Activated T-cell treated with anti-CD3 and anti-CD28 coated beads, Interleukin-2, amount 50 U/mL, for 24 hours (primary cell): ENCODE results near the gene TENT5C.

Experiments used
- DNase-seq: peaks from one replicate; pipeline ENCODE4 v3.0.0-alpha.2; 2020
- H3K27ac Mint-ChIP-seq: 2 replicates; pipeline ENCODE4 v1.8.0; 2020; ENCODE audit warnings: mild to moderate bottlenecking, mixed read lengths
- H3K27me3 Mint-ChIP-seq: 2 replicates; pipeline ENCODE4 v1.8.0; 2020; ENCODE audit warnings: mixed read lengths
- H3K36me3 Mint-ChIP-seq: 2 replicates; pipeline ENCODE4 v1.8.0; 2020; ENCODE audit warnings: low read depth, mixed read lengths
- H3K4me1 Mint-ChIP-seq: 2 replicates; pipeline ENCODE4 v1.8.0; 2020; ENCODE audit warnings: low read depth, mixed read lengths
- H3K4me3 Mint-ChIP-seq: 2 replicates; pipeline ENCODE4 v1.8.0; 2020; ENCODE audit warnings: mild to moderate bottlenecking, moderate library complexity, mixed read lengths
- H3K9me3 Mint-ChIP-seq: 2 replicates; pipeline ENCODE4 v1.8.0; 2020; ENCODE audit warnings: mixed read lengths

Gene TENT5C

DNA sequence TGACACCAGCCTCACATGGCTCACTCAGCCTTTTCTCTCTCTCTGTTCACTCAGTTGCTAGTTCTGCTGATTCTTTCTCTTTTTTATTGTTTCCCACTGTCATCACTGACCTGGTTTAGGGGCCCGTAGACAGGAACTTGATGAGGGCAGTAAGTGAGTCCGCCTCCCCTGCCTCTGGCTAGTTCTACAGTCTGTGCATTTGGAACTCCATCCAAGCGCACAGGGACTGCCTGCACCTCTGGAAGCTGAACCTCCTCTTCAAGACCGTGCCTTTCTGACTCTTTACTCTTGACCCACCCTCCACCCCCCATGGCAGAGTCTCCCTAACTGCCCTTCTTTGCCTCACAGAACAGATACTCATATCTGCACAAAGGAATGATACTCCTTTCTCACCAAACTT lies 4.2 kb downstream of the TENT5C start:
- Mint-ChIP-seq H3K9me3 (no peaks in the 10 kb centered on the region), H3K36me3 (peaks cover 11% of the 10 kb centered on the region), H3K4me3 (no peak overlapping the region), H3K4me1 (peaks cover 74% of the 10 kb centered on the region), H3K27ac (no peak overlapping the region), H3K27me3 (no peaks in the 10 kb centered on the region)
- DNase-seq: no peak

DNA sequence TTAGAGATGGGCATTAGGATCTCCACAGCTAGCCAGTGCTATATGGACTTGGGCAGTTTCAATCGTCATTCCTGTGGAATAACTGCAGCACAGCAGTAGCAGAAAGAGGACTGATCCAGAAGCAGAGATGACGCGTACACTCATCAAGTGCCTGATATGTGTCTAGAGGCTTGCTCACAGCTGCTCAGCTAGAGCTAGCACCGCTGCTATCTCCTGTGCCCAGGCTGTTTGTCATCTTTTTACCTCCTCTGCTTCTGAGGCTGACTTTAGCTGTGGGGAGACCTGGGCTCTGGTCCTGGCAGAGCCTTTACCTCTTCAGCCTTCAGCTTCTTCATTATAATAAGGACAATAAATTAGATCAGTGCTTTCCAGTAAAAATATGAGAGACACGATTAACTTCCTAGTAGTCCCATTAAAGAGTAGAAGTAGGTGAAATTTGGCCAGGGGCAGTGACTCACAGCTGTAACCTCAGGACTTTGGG lies 5.3 kb downstream of the TENT5C start:
- H3K9me3 Mint-ChIP-seq: no peaks in the 10 kb centered on the region
- H3K36me3 Mint-ChIP-seq: peaks cover 7% of the 10 kb centered on the region
- H3K27me3 Mint-ChIP-seq: no peaks in the 10 kb centered on the region
- H3K4me3 Mint-ChIP-seq: no peak overlapping the region
- peaks cover 80% of the 10 kb centered on the region for H3K4me1 Mint-ChIP-seq
- H3K27ac Mint-ChIP-seq: no peak overlapping the region
- DNase-seq: no peak

DNA sequence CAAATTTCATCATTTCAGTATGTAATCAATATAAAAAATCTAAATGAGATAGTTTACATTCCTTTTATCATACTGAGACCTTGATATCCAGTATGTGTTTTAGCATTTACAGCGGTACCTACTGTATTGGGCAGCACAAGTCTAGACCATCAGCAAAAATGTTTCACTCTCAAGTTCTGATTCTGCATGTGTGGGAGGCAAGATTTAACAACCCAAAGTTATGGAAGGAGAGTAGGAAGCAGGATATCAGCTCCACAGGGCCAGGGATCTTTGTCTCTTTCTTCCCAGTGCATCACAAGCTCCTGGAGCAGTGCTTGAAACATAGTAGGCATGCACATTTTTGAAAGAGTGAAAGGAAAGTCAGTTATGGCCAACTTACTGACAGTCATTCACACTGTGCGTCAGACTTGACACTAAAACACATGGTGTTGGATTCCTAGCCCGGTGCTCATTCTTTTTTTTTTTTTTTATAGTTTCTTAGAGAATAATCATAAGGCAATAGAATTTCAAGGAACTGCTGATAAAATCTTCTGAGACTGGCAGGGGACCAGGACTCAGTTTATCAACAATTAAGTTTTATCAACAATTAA lies 6.1 kb downstream of the TENT5C start:
- H3K4me1 Mint-ChIP-seq: peaks cover 81% of the 10 kb centered on the region
- H3K27ac Mint-ChIP-seq: no peak overlapping the region
- H3K9me3 Mint-ChIP-seq: no peaks in the 10 kb centered on the region
- peaks cover 12% of the 10 kb centered on the region for H3K36me3 Mint-ChIP-seq
- no peaks in the 10 kb centered on the region for H3K27me3 Mint-ChIP-seq
- no peak overlapping the region for H3K4me3 Mint-ChIP-seq
- no peak for DNase-seq

DNA sequence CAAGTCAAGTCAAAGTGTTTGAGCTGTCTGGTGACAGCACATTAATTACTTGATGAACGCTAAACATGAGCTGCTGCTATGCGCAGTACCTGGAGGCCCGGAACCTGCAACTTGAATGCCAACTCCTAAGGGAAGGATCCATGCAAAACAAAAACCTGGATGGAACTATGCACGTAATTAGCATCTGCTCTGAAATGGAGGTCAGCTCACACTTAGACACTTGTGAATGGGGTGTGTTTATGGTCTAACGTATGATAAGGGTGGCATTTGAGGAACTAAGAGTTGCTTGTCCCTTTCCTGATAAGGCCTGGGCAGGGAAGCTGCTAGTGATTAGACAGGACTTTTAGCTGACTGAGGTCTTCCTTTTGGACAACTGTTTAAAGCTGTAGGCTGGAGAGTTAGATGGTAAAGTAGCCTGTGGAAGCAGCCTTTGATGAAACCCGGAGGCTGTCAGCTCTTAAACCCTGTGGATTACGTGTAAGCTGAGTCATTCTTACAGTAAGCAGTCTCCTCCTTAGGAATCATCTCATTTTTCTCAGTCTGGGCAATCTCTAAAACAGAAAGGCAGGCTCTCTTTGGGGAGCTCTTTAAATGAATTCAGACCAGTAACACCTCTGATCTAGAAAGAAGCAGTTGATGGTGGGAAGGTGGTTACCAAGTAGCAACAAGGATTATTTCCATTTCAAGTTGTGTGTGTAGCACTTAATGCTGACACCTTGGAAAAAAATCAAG lies 6.8 kb downstream of the TENT5C start:
- H3K27ac Mint-ChIP-seq: peak overlapping the region; percentile 20
- DNase-seq: no peak
- H3K4me3 Mint-ChIP-seq: no peak overlapping the region
- H3K27me3 Mint-ChIP-seq: no peaks in the 10 kb centered on the region
- no peaks in the 10 kb centered on the region for H3K9me3 Mint-ChIP-seq
- H3K36me3 Mint-ChIP-seq: peaks cover 14% of the 10 kb centered on the region
- H3K4me1 Mint-ChIP-seq: peaks cover 80% of the 10 kb centered on the region

DNA sequence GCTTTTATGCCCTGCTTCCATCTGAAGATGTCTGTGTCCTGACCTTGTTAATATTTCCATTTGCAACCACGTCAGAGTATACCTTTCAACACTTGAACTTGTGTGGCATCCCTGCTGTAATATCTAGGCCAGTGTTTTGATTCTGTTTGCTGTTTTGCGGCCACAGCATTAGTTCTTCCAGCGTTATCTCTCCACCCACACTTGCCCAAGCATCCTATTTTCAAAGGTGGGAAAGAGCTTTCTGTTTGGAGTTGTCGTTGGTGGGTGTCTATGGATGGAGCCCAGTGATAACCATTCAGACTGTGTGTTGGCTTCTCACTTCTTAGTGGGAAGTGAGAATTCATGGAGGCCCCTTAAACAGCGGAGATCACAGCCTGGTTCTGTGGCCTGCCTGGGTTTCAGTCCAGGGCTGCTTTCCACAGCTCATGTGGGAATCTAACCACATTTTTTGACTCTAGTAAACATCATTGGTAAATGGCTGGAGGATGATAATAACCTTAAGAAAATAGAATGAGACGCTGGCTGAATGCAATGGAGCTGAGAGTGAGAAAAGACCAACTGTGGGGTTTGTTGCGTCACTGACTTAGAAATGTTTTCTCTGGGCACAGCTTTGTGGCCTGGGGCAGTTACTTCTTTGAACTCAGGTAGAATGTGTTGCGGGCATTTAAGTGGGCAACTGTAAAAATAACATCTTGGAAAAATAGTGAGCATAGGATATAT lies 7.6 kb downstream of the TENT5C start:
- no peak for DNase-seq
- no peak overlapping the region for H3K27ac Mint-ChIP-seq
- H3K9me3 Mint-ChIP-seq: no peaks in the 10 kb centered on the region
- peaks cover 80% of the 10 kb centered on the region for H3K4me1 Mint-ChIP-seq
- H3K27me3 Mint-ChIP-seq: no peaks in the 10 kb centered on the region
- peaks cover 14% of the 10 kb centered on the region for H3K36me3 Mint-ChIP-seq
- H3K4me3 Mint-ChIP-seq: no peak overlapping the region

DNA sequence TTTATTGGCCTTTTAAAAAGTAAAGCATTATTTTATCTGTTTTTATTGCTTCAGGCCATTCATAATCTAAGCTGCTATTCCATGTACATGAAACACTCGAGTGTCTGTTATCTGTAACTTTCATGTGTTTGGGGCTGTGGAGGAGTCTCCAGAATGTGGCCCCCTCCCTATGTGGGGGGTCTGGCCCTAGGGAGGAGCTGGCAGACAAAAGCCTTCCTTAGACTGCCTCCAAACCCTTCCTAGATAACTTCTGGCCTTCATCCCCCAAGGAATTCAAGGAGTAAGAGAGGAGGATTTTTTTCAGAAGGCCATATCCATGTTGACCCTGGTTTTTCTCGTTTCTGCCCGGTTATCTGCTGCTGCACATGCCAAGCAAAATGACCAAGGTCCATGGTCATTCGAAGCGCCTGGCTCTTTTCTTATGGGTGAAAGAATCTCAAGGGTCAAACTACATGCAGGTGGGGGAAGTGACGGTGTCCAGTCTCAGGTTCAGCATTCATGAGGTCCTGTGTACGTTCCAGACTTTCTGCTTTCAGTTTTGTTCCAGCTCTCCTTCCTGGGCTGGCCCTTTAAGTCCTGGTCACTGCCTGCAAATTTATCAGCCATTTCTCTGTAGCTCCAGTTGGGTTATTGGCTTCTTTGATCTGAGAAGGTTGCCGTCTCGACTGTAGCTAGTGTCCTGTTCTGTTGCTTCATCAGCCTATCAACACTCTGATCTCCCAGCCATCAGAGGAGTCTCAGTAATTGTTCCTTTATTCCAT lies 8.3 kb downstream of the TENT5C start:
- no peaks in the 10 kb centered on the region for H3K9me3 Mint-ChIP-seq
- H3K36me3 Mint-ChIP-seq: peaks cover 13% of the 10 kb centered on the region
- peaks cover 79% of the 10 kb centered on the region for H3K4me1 Mint-ChIP-seq
- no peak overlapping the region for H3K27ac Mint-ChIP-seq
- no peak for DNase-seq
- H3K27me3 Mint-ChIP-seq: no peaks in the 10 kb centered on the region
- H3K4me3 Mint-ChIP-seq: no peak overlapping the region

DNA sequence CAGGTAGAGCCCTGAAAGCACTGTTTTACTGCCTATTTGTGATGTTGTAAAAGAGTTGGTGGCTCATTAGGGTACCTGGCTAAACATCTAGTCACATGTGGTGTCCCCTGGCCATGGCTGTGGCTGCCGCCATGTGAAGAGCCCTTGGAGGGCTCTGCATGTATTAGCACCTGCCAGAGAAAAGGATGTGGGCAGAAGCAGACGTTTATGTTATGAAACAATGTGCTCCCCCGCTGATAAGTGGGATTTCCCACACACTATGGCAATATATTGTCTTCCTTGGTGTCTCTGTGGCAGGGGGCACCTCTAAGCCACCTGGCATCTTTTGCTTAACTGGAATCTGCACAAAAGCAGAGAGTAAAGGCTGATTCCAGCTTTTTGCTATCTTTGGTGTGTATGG lies 9.6 kb downstream of the TENT5C start:
- peaks cover 85% of the 10 kb centered on the region for H3K4me1 Mint-ChIP-seq
- no peak overlapping the region for H3K4me3 Mint-ChIP-seq
- DNase-seq: peak; percentile 40
- no peaks in the 10 kb centered on the region for H3K27me3 Mint-ChIP-seq
- no peak overlapping the region for H3K27ac Mint-ChIP-seq
- no peaks in the 10 kb centered on the region for H3K9me3 Mint-ChIP-seq
- peaks cover 7% of the 10 kb centered on the region for H3K36me3 Mint-ChIP-seq

DNA sequence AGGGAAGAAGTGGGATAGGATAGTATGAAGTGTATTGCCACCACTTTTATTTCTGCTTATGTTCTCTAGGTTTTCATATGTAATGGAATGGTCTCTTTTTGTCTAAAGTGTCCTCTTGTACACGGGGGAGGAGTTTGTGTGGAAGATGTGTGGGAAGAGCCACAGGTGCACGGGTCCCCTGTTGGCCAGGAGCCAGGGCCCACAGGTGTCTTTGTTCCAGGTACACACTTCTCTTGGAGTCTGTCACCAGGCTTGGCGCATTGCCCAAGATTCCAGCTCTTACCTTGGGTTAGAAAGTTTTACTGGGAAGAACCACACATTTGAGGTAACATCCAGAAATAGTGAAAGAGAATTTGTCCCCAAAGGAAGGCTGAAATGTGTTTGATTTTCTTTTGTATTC lies 10.5 kb downstream of the TENT5C start:
- H3K36me3 Mint-ChIP-seq: peaks cover 10% of the 10 kb centered on the region
- H3K4me1 Mint-ChIP-seq: peaks cover 79% of the 10 kb centered on the region
- H3K4me3 Mint-ChIP-seq: no peak overlapping the region
- H3K27me3 Mint-ChIP-seq: no peaks in the 10 kb centered on the region
- no peak overlapping the region for H3K27ac Mint-ChIP-seq
- DNase-seq: no peak
- no peaks in the 10 kb centered on the region for H3K9me3 Mint-ChIP-seq

DNA sequence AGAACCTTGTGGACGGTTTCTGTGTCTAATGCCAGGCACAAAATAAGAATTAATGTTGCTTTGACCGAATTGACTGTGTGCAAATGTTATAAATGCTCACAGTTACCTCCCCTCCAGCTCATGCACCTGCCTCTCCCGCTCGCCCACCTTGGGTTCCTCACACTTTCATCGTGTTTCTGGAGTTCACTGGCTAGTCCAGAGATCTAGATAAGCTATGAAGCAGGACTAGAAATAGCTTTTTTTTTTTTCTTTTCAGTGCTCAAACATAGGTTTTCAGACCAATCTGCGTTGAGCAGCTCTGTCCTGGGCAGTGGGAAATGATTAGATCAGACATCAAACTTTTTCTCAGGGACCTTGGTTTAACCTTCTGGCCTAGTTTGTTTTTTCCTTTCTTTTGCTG lies 11.1 kb downstream of the TENT5C start:
- DNase-seq: no peak
- H3K36me3 Mint-ChIP-seq: peaks cover 11% of the 10 kb centered on the region
- no peak overlapping the region for H3K27ac Mint-ChIP-seq
- no peak overlapping the region for H3K4me3 Mint-ChIP-seq
- H3K4me1 Mint-ChIP-seq: peaks cover 77% of the 10 kb centered on the region
- H3K27me3 Mint-ChIP-seq: no peaks in the 10 kb centered on the region
- H3K9me3 Mint-ChIP-seq: no peaks in the 10 kb centered on the region

DNA sequence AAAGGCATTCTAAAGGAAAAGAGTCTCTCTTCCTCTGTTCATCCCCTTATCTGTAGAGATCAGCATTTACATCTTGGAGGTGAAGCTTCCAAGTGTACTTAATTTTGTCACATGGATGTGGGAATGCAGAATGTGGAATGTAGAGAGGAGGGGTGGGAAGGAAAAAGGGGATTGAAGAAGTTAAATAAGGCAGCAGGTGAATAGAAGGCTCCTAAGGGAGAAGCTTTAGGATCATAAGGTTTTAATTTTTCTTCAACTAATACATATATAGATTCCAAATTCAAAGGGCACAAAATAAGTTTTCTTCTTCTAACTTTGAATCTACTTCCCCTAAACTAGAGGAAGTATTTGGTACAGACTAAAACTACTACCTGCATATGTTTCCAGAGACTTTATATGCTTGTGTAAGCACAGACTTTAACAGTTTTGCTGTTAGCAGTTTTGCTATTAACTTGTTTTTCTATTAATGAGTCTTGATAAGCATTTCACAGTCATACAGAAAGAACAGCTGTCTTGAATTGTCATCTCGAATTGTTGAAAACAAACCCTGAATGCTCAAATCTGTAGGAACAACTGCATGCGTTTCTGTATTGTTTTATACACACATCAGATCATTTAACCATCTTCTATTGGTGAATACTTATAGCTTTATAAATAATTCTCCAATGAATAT lies 12.7 kb downstream of the TENT5C start:
- no peak for DNase-seq
- H3K27me3 Mint-ChIP-seq: no peaks in the 10 kb centered on the region
- H3K36me3 Mint-ChIP-seq: peaks cover 27% of the 10 kb centered on the region
- H3K4me1 Mint-ChIP-seq: peaks cover 68% of the 10 kb centered on the region
- peak overlapping the region; percentile 82 for H3K27ac Mint-ChIP-seq
- H3K4me3 Mint-ChIP-seq: no peak overlapping the region
- no peaks in the 10 kb centered on the region for H3K9me3 Mint-ChIP-seq

DNA sequence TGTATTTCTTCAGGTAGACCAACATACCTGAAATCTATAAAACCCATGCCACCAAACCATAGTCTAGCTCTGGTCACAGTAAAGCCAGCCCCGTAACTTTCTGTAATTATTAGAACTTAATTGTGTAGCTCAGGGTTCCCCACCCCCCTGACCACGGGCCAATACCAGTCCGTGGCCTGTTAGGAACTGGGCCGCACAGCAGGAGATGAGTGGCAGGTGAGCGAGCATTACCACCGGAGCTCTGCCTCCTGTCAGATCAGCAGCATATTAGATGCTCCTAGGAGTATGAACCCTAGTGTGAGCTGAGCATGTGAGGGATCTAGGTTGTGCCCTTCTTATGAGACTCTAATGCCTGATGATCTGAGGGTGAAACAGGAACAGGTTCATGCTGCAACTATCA lies 14.6 kb downstream of the TENT5C start:
- Mint-ChIP-seq H3K27me3 (no peaks in the 10 kb centered on the region), H3K36me3 (peaks cover 44% of the 10 kb centered on the region)

DNA sequence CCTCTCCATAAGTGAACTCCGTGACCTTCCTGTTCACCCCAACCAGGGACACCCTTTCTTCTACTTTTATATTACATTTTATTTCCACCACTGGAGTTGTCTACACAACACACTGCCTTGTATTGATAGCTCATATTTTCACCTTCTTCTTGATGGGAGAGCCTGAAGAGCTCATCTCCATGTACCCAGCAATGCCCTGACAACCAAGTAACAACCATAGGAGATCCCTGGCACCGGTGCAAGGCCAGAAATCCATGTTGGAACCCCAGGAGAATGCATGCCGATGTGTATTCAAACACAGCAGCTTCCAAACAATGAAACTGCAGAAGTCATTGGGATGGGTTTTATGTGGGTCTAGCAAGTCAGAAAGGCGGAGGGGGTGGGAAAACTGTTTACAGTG lies 15.5 kb downstream of the TENT5C start:
- Mint-ChIP-seq H3K4me3 (no peak overlapping the region), H3K27ac (no peak overlapping the region), H3K9me3 (no peaks in the 10 kb centered on the region), H3K27me3 (no peaks in the 10 kb centered on the region), H3K4me1 (peaks cover 41% of the 10 kb centered on the region), H3K36me3 (peaks cover 46% of the 10 kb centered on the region)
- DNase-seq: no peak

More for the DNA sequence above, 14.6 kb downstream of the TENT5C start:
- H3K9me3 Mint-ChIP-seq: no peaks in the 10 kb centered on the region
- peaks cover 49% of the 10 kb centered on the region for H3K4me1 Mint-ChIP-seq
- H3K4me3 Mint-ChIP-seq: no peak overlapping the region
- no peak for DNase-seq
- no peak overlapping the region for H3K27ac Mint-ChIP-seq

DNA sequence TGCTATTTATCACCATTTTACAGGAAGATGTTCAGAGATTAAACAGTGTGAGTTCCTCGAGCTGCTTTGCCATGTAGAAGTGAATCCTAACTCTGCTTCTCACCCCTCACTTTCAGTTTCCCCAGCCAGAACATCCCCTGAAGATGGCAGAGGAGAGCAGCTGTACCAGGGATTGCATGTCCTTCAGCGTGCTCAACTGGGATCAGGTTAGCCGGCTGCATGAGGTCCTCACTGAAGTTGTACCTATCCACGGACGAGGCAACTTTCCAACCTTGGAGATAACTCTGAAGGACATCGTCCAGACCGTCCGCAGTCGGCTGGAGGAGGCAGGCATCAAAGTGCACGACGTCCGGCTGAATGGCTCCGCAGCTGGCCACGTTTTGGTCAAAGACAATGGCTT lies 16.9 kb downstream of the TENT5C start:
- H3K9me3 Mint-ChIP-seq: no peaks in the 10 kb centered on the region
- no peak overlapping the region for H3K4me3 Mint-ChIP-seq
- H3K36me3 Mint-ChIP-seq: peaks cover 42% of the 10 kb centered on the region
- no peak for DNase-seq
- H3K27me3 Mint-ChIP-seq: no peaks in the 10 kb centered on the region
- no peak overlapping the region for H3K27ac Mint-ChIP-seq
- H3K4me1 Mint-ChIP-seq: peaks cover 30% of the 10 kb centered on the region

DNA sequence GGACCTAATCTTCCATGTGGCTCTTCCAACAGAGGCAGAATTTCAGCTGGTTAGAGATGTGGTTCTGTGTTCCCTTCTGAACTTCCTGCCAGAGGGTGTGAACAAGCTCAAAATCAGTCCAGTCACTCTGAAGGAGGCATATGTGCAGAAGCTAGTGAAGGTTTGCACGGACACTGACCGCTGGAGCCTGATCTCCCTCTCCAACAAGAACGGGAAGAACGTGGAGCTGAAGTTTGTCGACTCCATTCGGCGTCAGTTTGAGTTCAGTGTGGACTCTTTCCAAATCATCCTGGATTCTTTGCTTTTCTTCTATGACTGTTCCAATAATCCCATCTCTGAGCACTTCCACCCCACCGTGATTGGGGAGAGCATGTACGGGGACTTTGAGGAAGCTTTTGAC lies 17.3 kb downstream of the TENT5C start:
- Mint-ChIP-seq H3K36me3 (peaks cover 42% of the 10 kb centered on the region), H3K27me3 (no peaks in the 10 kb centered on the region), H3K4me1 (peaks cover 26% of the 10 kb centered on the region), H3K9me3 (no peaks in the 10 kb centered on the region), H3K27ac (no peak overlapping the region), H3K4me3 (no peak overlapping the region)
- no peak for DNase-seq
